ENCODE measurements around the gene EDIL3.

GRCh38 chr5:84392836-84393235 lies 8.2 kb upstream of the EDIL3 start:
- TF ChIP-seq POLR2A (IDR thresholded peaks at IDR 0.05; ENCODE audit: low read depth, low read length) = no peak
- no peak for TF ChIP-seq POLR2AphosphoS5 (IDR thresholded peaks at IDR 0.05; ENCODE audit: low read depth, low read length)

All from GM12891 (cell line).